SK-N-SH (cell line): ENCODE measurements around the gene PRIM1. TPM values are rescaled to one million over a fixed set of nuclear protein-coding genes. Genes with fewer than 3 reads are reported as not detected.

Experiments used
- CTCF ChIA-PET: fragments of 300-600, 350-600 bp; formaldehyde crosslinking; extraction: SDS; loops from one replicate; lab custom pipeline; 2021; lab: Yijun Ruan, JAX
- POLR2A ChIA-PET: fragments of 350-600 bp; sonication (Branson Sonifier 250); formaldehyde crosslinking; extraction: SDS; loops from one replicate; lab custom pipeline; 2020; ENCODE audit warnings: antibody characterized with exemption, inconsistent platforms; lab: Yijun Ruan, JAX
- DNase-seq: peaks from one replicate; pipeline ENCODE4 v3.0.0; 2012
- H2AFZ ChIP-seq: fragments of 200-600 bp; sonication (generic); 2 replicates; pipeline ENCODE4 v1.8.1; 2016; ENCODE audit warnings: antibody characterized with exemption, mild to moderate bottlenecking, low read depth
- H3F3A ChIP-seq: fragments of 200-600 bp; sonication (generic); replicated peaks from 2 replicates; pipeline ENCODE3; 2016; ENCODE audit warnings: antibody characterized with exemption, mild to moderate bottlenecking; ENCODE audit not compliant: insufficient read depth
- H3K27ac ChIP-seq, 2 experiments: fragments of 200-500 bp in 1 of 2; fragments of 200-600 bp in 1 of 2; sonication (Bioruptor generic) in 1 of 2; sonication (generic), shearing (Covaris generic) in 1 of 2; 2 replicates each; pipeline versions ENCODE4 v1.5.1 to v1.6.1; 2014 to 2016; ENCODE audit warnings: low read depth in 2 of 2, inconsistent platforms in 1 of 2, low read length in 1 of 2, mild to moderate bottlenecking in 1 of 2, mixed read lengths in 1 of 2
- H3K27me3 ChIP-seq: fragments of 200-600 bp; sonication (generic), shearing (Covaris generic); 2 replicates; pipeline ENCODE4 v1.6.1; 2016; ENCODE audit warnings: mixed run types; ENCODE audit not compliant: insufficient read depth
- H3K36me3 ChIP-seq, 2 experiments: fragments of 200-500 bp in 1 of 2; fragments of 200-600 bp in 1 of 2; sonication (Bioruptor generic) in 1 of 2; sonication (generic) in 1 of 2; replicated peaks in 1 of 2; 2 replicates each; pipeline versions ENCODE3 to v1.5.1; 2014 to 2016; ENCODE audit warnings: low read length in 1 of 2, mild to moderate bottlenecking in 1 of 2; ENCODE audit not compliant: insufficient read depth in 2 of 2, control insufficient read depth in 1 of 2
- H3K4me1 ChIP-seq, 2 experiments: fragments of 200-500 bp in 1 of 2; fragments of 200-600 bp in 1 of 2; sonication (Bioruptor generic) in 1 of 2; sonication (generic), shearing (Covaris generic) in 1 of 2; 2 replicates each; pipeline versions ENCODE4 v1.5.1 to v1.6.1; 2014 to 2016; ENCODE audit warnings: low read depth in 1 of 2, low read length in 1 of 2, mixed run types in 1 of 2; ENCODE audit not compliant: insufficient read depth in 2 of 2, control insufficient read depth in 1 of 2
- H3K4me2 ChIP-seq: fragments of 200-600 bp; sonication (generic), shearing (Covaris generic); 2 replicates; pipeline ENCODE4 v1.6.1; 2017; ENCODE audit warnings: mixed run types
- H3K4me3 ChIP-seq, 2 experiments: fragments of 200-500 bp in 1 of 2; fragments of 200-600 bp in 1 of 2; sonication (Bioruptor generic) in 1 of 2; sonication (generic), shearing (Covaris generic) in 1 of 2; 2 replicates each; pipeline versions ENCODE4 v1.5.1 to v1.8.1; 2014 to 2016; ENCODE audit warnings: low read depth in 2 of 2, inconsistent platforms in 1 of 2, low read length in 1 of 2, mild to moderate bottlenecking in 1 of 2, mixed read lengths in 1 of 2, moderate library complexity in 1 of 2
- H3K79me2 ChIP-seq: fragments of 200-600 bp; sonication (generic); 2 replicates; pipeline ENCODE4 v1.8.1; 2017; ENCODE audit warnings: mild to moderate bottlenecking; ENCODE audit not compliant: insufficient read depth
- H3K9ac ChIP-seq: fragments of 200-600 bp; sonication (generic); 2 replicates; pipeline ENCODE4 v1.6.1; 2017; ENCODE audit warnings: mixed run types
- H3K9me2 ChIP-seq: fragments of 200-600 bp; sonication (generic); 2 replicates; pipeline ENCODE4 v1.6.1; 2017; ENCODE audit warnings: mixed run types
- H3K9me3 ChIP-seq: fragments of 200-600 bp; sonication (generic); 2 replicates; pipeline ENCODE4 v1.6.1; 2017; ENCODE audit warnings: mixed run types, mild to moderate bottlenecking, moderate library complexity
- H4K20me1 ChIP-seq: fragments of 200-600 bp; sonication (generic); 2 replicates; pipeline ENCODE4 v1.6.1; 2017; ENCODE audit warnings: mild to moderate bottlenecking, mixed run types; ENCODE audit not compliant: insufficient read depth
- CHD2 ChIP-seq: fragments of 150-350 bp; IDR thresholded peaks from 2 replicates; pipeline ENCODE4 v1.6.1; 2018; ENCODE audit warnings: low read length; ENCODE audit not compliant: partially characterized antibody
- CTCF ChIP-seq: fragments of 200-600 bp; sonication (generic); IDR thresholded peaks from 2 replicates; pipeline ENCODE4 v1.6.1; 2017; ENCODE audit warnings: antibody characterized with exemption, mild to moderate bottlenecking, moderate library complexity
- EP300 ChIP-seq, 2 experiments: IDR thresholded peaks; 2 replicates each; pipeline versions ENCODE4 v1.4.0 to v1.6.1; 2012; ENCODE audit warnings: borderline replicate concordance in 1 of 2, low read depth in 1 of 2, low read length in 1 of 2
- FOXJ3 ChIP-seq: sonication (generic); formaldehyde crosslinking; IDR thresholded peaks from 2 replicates; pipeline ENCODE4 v1.5.1; 2020; ENCODE audit warnings: mild to moderate bottlenecking, missing genetic modification reagents
- GABPA ChIP-seq: IDR thresholded peaks from 2 replicates; pipeline ENCODE4 v1.4.0; 2012; ENCODE audit warnings: low read depth, mild to moderate bottlenecking
- JUND ChIP-seq: IDR thresholded peaks from 2 replicates; pipeline ENCODE4 v1.4.0; 2012
- MEF2A ChIP-seq: IDR thresholded peaks from 2 replicates; pipeline ENCODE4 v1.4.0; 2012; ENCODE audit warnings: low read depth, borderline replicate concordance
- NFIC ChIP-seq: IDR thresholded peaks from 2 replicates; pipeline ENCODE4 v1.4.0; 2012; ENCODE audit warnings: borderline replicate concordance
- NRF1 ChIP-seq: IDR thresholded peaks from 2 replicates; pipeline ENCODE4 v1.6.1; 2012; ENCODE audit warnings: low read depth, mild to moderate bottlenecking, low read length
- RAD21 ChIP-seq: IDR thresholded peaks from 2 replicates; pipeline ENCODE4 v1.6.1; 2012; ENCODE audit warnings: mild to moderate bottlenecking, low read length
- TAF1 ChIP-seq: IDR thresholded peaks from 2 replicates; pipeline ENCODE4 v1.6.1; 2012; ENCODE audit warnings: low read depth, mild to moderate bottlenecking, low read length, moderate library complexity, borderline replicate concordance
- TCF12 ChIP-seq: IDR thresholded peaks from 2 replicates; pipeline ENCODE4 v1.4.0; 2012
- USF1 ChIP-seq: IDR thresholded peaks from 2 replicates; pipeline ENCODE4 v1.4.0; 2012; ENCODE audit warnings: low read depth, borderline replicate concordance
- WGBS: methylation state at CpG from one replicate; pipeline ENCODE4 v1.1.6; 2017; ENCODE audit warnings: low lambda C conversion rate; 5-methylcytosine and 5-hydroxymethylcytosine counted together
- polyA plus RNA-seq, 3 experiments: library from polyadenylated mRNA; depleted of rRNA; stranded (reverse); fragments of >200 nt; gene quantifications; 2 replicates each; pipeline ENCODE4 v1.2.3, GENCODE V29; 2012
- TF ChIP-seq, protein P1 (sequence below): fragments of 150-350 bp; IDR thresholded peaks from 2 replicates; pipeline ENCODE4 v1.6.1; 2016; ENCODE audit warnings: mild to moderate bottlenecking, low read depth, low read length
- TF ChIP-seq, protein P2 (sequence below): IDR thresholded peaks from 2 replicates; pipeline ENCODE4; 2012
- TF ChIP-seq, protein P3 (sequence below): IDR thresholded peaks from 2 replicates; pipeline ENCODE4 v1.4.0; 2012; ENCODE audit warnings: low read depth, borderline replicate concordance

Gene PRIM1
- polyA plus RNA-seq, 1 of the 3 experiments (the other 2 are of a cell fraction) = 10.9 TPM

DNA sequence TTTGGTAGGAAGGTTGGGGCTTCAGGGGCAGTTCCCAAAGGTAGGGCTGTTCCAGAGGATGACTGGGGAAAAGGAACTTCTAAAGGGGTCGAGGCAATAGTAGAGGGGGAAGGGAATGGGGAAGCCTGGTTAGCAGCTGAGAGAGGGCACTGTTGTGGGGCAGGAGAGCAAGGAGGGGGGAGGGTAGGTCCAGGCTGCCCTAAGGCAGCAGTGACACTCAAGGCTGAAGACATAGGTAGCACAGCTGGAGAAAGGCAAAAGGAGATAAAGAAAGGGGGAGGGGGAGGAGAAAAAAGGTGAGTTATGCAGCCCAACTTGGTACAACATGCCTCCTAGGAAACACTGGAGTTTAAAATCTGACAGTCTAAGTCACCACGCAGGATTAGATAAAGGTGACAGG, 30.9 kb downstream of the PRIM1 start:
- Histone ChIP-seq H3K9ac (no peak overlapping the region), H3K79me2 (peaks cover 80% of the 10 kb centered on the region), H3K9me3 (no peaks in the 10 kb centered on the region), H3K4me1 (peaks cover 29 to 30% of the 10 kb centered on the region in 2 experiments)
- ChIA-PET POLR2A (no interaction called here), CTCF (no interaction called here)
- no peak for DNase-seq
- WGBS = 88% methylated on average over 2 of the region's 2 CpGs
- TF ChIP-seq TAF1 (no peak), NFIC (no peak), GABPA (no peak), CTCF (no peak), FOXJ3 (CRISPR knock-in tag) (no peak), NRF1 (no peak), MEF2A (no peak), TCF12 (no peak), CHD2 (no peak), RAD21 (no peak), EP300 (IDR thresholded peaks at IDR 0.05; ENCODE audit: borderline replicate concordance in 1 of 2, low read depth in 1 of 2, low read length in 1 of 2) (no peak), USF1 (no peak), JUND (no peak)
- TF ChIP-seq, protein P1, sequence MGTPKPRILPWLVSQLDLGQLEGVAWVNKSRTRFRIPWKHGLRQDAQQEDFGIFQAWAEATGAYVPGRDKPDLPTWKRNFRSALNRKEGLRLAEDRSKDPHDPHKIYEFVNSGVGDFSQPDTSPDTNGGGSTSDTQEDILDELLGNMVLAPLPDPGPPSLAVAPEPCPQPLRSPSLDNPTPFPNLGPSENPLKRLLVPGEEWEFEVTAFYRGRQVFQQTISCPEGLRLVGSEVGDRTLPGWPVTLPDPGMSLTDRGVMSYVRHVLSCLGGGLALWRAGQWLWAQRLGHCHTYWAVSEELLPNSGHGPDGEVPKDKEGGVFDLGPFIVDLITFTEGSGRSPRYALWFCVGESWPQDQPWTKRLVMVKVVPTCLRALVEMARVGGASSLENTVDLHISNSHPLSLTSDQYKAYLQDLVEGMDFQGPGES = no peak
- TF ChIP-seq, protein P2, sequence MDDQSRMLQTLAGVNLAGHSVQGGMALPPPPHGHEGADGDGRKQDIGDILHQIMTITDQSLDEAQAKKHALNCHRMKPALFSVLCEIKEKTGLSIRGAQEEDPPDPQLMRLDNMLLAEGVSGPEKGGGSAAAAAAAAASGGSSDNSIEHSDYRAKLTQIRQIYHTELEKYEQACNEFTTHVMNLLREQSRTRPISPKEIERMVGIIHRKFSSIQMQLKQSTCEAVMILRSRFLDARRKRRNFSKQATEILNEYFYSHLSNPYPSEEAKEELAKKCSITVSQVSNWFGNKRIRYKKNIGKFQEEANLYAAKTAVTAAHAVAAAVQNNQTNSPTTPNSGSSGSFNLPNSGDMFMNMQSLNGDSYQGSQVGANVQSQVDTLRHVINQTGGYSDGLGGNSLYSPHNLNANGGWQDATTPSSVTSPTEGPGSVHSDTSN = no peak
- TF ChIP-seq, protein P3, sequence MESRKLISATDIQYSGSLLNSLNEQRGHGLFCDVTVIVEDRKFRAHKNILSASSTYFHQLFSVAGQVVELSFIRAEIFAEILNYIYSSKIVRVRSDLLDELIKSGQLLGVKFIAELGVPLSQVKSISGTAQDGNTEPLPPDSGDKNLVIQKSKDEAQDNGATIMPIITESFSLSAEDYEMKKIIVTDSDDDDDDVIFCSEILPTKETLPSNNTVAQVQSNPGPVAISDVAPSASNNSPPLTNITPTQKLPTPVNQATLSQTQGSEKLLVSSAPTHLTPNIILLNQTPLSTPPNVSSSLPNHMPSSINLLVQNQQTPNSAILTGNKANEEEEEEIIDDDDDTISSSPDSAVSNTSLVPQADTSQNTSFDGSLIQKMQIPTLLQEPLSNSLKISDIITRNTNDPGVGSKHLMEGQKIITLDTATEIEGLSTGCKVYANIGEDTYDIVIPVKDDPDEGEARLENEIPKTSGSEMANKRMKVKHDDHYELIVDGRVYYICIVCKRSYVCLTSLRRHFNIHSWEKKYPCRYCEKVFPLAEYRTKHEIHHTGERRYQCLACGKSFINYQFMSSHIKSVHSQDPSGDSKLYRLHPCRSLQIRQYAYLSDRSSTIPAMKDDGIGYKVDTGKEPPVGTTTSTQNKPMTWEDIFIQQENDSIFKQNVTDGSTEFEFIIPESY = no peak
- TF ChIP-seq, all 33 proteins: peak for 0
- H2AFZ ChIP-seq = no peak overlapping the region
- H3K36me3 ChIP-seq = peaks cover 38 to 46% of the 10 kb centered on the region in 2 experiments
- peaks cover 77% of the 10 kb centered on the region for H4K20me1 ChIP-seq
- no peak overlapping the region; a peak in 1 of 4 replicates for H3K27ac ChIP-seq
- peak overlapping the region; percentile 91; the same call in 1 of the 2 replicates for H3K4me2 ChIP-seq
- peak overlapping the region in 1 of 2 experiments; percentile 11; a peak in 2 of 4 replicates for H3K4me3 ChIP-seq
- H3K9me2 ChIP-seq = no peaks in the 10 kb centered on the region
- no peaks in the 10 kb centered on the region for H3K27me3 ChIP-seq
- peaks cover 14% of the 10 kb centered on the region for H3F3A ChIP-seq
